Left lobe of liver (tissue), 2 donors: ENCODE data around the gene DUSP10. TPM values are rescaled to one million over a fixed set of nuclear protein-coding genes. Genes with fewer than 3 reads are reported as not detected.

Experiments
- ATAC-seq: fragments of 200-7000 bp; cut with Tn5 transposase; one replicate; pipeline ENCODE4 v1.9.1; 2020; ENCODE audit warnings: mild to moderate bottlenecking, moderate library complexity
- DNase-seq: peaks from one replicate; pipeline ENCODE4 v3.0.0-alpha.2; 2020; ENCODE audit warnings: low spot score
- total RNA-seq: library from RNA; stranded (reverse); gene quantifications from one replicate; pipeline ENCODE4 v1.2.1, GENCODE V29; 2021
- donor health status: DM: no; HTN: no; CAD: no; lungs with moderate emphysema.
- donor health status: DM: no; HTN: yes; CAD: no.

The DUSP10 gene
- total RNA-seq, 1 donor from 2014 or later: 7.4 TPM

GRCh38 chr1:221735999-221736398 lies 5.9 kb downstream of the DUSP10 start:
- ATAC-seq (no peak), DNase-seq (no peak)

DNA sequence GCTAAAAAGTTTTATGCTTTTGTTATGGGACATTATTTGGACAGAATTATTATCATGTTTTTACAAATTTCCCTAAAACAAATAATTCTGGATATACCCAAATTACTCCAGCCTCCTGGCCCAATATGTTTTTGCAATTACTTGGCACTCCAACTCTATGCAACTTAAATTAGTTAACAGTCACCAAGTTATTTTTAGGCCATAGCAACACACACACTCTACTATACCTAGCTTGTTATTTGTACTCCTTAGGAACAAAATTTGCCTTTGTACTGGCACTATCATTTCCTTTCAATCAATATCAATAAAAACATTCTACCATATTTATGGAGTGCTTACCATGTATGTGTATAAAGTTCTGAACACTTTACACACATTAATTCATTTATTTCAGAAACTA lies 7.7 kb downstream of the DUSP10 start:
- DNase-seq (no peak), ATAC-seq (no peak)

DNA sequence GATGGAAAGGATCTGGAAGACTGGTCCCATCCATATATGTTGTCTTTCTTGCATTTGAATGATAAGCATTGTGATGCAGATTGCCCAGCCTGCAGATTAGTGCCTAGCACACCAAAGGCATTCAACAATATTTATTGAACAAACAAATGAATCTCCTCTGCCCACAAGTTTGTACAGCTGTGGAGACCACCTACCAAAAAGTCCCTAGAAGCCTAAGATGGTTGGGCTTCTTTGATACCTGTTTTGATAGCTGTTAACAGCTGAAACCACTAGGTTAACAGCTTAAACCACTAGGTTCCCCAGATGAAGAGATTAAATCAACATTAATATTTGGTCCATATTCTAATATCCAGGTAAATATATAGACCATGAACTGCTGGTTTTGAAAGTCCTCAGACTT lies 9.8 kb downstream of the DUSP10 start:
- no peak for DNase-seq
- no peak for ATAC-seq

DNA sequence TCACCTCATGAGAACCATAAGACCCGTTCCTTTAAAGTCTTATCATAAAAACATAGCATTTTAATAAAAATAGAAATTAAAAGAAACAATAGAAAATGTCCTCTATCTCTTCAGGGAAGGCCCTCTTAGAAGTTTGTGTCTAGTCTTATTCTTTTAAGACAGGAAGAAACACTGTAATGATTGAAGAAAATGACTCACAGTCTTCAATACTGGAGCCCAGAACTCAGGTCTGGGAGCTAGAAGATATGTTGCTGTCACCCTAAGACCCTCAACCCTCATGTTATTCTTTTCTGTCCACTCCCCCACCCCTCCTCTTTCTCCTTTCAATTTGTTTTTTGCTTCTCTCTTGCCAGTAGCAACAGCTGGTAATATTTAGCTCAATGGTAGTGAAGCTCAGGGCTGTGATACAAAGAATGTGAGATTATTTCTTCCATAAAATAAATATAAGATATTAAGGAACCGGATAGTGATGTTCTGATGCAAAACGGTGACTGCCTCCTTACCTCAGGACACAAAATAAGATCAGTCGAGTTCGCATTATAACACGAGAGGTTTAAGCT lies 12.0 kb downstream of the DUSP10 start:
- no peak for ATAC-seq

DNA sequence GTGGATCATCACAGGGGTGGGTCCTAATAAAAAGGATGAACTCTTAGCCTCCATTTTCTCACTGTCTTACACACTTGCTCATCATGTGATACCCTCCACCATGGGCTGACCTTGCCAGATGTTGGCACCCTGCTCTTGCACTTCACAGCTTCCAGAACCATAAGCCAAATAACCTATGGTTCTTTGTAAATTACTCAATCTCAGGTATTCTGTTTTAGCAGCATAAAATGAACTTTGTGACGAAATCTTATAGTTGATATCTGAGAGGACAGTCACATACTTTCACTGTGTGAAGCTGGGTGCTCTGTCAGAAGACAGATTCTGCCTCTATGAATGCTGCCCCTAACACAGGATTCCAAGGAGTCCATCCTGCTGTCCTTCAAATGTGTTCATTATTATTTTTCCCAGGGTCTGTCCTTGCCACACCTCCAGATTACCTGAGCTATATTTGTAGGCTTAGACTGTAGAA lies 13.8 kb downstream of the DUSP10 start:
- DNase-seq: no peak
- ATAC-seq: peak; percentile 73

More for the DNA sequence above, 12.0 kb downstream of the DUSP10 start:
- DNase-seq: no peak

DNA sequence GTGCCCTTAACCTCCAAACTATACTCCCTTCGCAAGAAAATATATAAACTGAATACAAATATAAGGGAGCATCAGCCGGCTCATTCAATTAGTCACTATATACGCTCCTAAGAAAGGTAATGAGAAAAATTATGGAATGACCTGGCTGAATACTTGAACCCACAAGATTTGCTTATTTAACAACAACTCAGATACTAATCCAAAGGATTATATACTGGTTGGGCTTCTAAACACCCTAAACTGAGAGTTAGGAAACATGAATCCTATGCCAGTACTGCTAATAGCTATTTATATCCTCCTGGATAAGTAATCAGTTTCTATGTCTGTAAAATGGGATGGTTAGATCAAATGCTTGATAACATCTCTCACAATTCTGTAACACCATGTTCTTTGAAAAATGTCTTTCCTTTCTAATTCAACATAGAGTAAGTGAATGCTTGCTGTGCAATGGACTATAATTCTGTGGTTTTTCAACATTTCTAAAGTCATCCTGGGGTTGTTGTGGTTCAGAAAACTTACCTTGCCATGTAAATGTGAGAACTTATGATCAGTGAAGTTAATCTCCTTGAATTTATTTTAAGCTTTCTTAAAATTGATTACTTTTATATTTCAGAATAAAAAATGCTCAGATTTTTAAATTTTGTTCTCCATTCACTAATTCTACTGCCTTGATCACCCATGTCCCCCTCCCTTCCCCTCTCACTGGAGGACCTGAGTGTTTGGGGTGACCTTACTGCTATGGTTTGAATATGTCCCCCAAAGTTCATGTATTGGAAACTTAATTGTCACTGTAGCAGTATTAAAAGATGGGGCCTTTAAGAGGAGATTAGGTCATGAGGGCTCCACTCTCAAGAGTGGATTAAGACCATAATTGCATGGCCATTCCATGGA lies 14.5 kb downstream of the DUSP10 start:
- ATAC-seq: no peak
- no peak for DNase-seq

GRCh38 chr1:221725735-221726672 lies 15.9 kb downstream of the DUSP10 start:
- DNase-seq: no peak

GRCh38 chr1:221724931-221725605 lies 16.8 kb downstream of the DUSP10 start:
- ATAC-seq: peak; percentile 66
- no peak for DNase-seq

More at GRCh38 chr1:221725735-221726672, 15.9 kb downstream of the DUSP10 start:
- ATAC-seq: no peak

DNA sequence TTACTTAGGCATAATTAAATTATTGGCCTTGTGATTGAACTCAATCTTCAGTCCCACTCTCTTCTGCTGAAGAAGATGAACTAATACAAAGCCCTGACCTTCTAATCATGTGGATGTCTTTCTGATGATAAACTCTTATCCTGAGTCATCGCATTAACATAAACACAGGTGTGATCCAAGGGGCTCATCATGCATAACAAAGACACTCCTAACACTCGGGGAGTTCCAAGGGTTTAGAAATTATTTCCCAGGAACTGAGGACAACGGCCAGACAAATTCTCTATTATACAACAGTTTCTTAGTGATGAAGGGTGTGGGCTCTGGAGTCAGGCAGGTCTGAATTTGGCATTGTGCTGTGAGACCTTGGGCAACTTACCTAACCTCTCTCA lies 18.0 kb downstream of the DUSP10 start:
- DNase-seq: no peak
- no peak for ATAC-seq

GRCh38 chr1:221723018-221723847 lies 18.7 kb downstream of the DUSP10 start:
- no peak for DNase-seq
- ATAC-seq: no peak

DNA sequence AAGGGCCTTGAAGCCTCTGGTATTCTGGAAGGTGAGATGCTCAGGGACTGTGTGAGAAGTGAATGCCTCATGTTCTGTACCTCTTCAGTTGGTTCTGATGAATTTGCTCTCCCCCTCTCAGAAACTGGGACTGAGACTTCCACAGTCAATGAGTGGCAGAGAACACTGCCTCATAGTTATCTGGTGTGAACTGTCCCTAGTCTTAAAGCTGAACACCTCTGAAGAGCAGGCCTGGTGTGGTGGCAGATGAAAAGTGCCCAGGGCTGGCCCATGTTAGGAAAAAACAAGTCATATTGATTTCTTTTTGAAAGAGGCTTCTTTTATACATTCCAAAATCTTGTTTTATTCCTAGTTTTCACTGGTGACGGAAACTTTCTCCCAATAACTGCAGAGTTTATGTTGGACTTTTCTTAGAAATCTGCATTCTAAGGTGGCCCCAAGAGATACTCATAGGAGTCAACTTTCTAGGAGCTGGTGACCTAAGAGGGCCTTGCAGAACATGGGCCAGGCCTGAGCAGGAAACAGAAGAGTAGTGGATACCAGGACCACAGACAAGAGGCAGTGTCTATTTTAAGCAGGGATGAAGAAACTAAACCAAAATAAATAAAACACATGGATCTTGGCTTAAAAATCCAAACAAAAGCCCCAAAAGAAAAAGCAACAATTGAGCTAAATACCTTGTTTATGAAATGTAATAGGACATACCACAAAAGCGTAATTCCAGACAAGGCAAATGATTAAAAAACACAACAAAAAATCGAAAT lies 19.5 kb downstream of the DUSP10 start:
- no peak for ATAC-seq

GRCh38 chr1:221720545-221720944 lies 21.3 kb downstream of the DUSP10 start:
- no peak for ATAC-seq
- no peak for DNase-seq

More for the DNA sequence above, 19.5 kb downstream of the DUSP10 start:
- no peak for DNase-seq

- DNase-seq (no peak), ATAC-seq (no peak)
Measured at GRCh38 chr1:221719987-221720386, 21.9 kb downstream of the DUSP10 start.

DNA sequence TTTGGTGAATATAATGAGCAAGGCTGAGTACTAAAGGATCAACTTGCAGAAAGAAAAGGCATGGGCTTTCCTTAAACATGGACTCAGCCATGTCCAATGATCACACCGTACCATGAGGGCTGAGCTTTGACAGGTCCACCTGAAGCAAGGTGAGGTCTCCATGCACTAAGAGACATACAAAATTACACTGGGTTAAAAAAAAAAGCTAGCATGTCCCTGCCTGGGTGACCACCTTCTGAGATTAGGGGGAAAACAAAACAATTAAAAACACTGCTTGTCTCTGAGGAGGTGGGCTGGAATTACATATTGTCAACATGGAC lies 22.7 kb downstream of the DUSP10 start:
- no peak for ATAC-seq
- no peak for DNase-seq

DNA sequence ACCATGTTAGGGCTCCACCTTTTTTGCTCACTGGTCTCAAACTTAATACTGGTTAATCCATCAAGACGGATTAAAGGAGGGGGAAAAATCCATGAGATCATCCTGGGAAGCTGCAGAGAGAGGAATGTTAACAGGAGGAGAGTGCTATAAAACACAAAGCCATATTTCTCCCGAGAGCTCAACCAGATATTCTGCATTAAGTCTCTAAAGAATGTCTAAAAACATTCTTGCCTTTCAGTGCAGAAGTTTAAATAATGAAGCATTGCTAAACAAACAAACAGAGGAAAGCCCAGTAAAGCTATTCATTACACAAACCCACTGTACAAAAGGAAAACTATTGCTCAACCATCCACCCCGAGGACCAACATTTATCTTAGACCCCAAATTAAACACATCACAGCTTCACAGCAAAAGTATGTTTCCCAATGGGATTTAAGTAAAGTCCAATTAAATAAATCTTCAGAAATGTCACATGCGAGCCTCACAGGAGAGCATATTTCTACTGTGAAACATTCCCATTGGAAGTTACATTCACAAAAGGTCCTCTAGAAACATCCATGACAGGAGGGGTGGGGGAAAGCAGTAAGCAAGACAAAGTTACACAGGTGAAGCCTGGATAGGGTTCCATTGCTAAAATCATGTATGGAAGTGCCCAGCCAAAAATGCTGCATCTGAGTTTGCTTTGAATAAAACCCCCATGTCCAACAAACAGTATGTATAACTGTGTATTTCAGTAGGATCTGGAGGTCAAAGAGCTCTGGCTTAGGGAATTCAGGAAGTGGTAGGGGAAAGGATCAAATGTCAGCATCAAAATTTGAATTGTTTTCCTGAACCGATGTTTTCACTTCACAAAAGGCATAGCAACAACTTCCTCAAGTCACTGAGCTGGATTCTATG lies 23.3 kb downstream of the DUSP10 start:
- ATAC-seq: peak; percentile 9
- DNase-seq: no peak

DNA sequence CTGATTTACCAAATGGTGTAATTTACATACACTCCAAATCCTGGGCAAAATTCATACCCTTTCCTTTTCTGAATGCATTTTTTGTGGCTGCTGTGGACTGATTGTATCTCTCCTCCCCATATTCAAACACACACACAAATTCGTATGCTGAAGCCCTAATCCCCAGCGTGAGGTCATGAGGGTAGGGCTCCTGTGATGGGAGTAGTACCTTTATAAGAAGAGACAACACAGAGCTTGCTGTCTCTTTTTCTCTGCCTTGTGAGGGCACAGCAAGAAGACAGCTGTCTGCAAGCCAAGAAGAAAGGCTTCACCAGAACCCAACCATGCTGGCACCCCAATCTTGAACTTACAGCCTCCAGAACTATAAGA lies 24.4 kb downstream of the DUSP10 start:
- peak; percentile 13 for ATAC-seq
- DNase-seq: no peak

DNA sequence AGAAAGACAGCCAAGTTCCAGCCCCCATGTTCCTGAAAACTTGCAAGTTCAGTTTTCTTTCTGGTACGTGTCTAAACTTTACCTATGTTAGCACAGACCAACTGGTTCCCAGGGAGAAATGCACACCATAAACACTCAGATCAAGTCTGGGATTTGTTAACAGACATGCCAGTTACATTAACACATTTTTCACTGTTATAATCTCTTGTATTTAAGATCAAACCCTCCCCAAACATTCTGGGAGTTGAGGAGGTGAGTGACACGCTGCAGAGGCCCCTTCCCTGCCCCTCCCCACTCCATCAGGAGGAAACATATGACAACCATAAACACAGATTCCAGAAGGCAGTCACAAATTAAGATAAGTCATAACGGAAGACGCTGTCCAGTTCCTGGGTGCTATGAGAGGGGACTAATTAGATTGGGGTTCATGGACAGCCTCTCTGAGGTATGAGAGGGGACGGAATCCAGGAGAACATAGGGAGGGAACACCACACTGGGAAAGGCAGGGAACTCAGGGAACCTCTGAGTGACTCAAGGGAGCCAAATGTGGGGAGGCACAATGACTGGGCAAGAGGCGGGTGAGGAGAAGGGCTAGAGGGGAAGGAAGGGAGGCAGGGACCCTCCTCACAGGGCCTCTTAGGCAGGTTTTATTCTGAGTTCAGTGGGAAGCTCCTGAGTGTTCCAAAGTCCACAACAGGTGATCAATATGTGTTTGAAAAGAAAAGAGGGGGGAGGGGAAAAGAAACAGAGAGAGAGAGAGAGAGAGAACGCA lies 25.0 kb downstream of the DUSP10 start:
- peak; percentile 61 for ATAC-seq
- no peak for DNase-seq
